ENCODE measurements around the gene KCNQ5.
"Not testable (repeated sequence)": the region's sequence is repeated elsewhere in the genome, so short reads cannot be mapped to it uniquely, and the experiment has no call there.

Gene KCNQ5

DNA sequence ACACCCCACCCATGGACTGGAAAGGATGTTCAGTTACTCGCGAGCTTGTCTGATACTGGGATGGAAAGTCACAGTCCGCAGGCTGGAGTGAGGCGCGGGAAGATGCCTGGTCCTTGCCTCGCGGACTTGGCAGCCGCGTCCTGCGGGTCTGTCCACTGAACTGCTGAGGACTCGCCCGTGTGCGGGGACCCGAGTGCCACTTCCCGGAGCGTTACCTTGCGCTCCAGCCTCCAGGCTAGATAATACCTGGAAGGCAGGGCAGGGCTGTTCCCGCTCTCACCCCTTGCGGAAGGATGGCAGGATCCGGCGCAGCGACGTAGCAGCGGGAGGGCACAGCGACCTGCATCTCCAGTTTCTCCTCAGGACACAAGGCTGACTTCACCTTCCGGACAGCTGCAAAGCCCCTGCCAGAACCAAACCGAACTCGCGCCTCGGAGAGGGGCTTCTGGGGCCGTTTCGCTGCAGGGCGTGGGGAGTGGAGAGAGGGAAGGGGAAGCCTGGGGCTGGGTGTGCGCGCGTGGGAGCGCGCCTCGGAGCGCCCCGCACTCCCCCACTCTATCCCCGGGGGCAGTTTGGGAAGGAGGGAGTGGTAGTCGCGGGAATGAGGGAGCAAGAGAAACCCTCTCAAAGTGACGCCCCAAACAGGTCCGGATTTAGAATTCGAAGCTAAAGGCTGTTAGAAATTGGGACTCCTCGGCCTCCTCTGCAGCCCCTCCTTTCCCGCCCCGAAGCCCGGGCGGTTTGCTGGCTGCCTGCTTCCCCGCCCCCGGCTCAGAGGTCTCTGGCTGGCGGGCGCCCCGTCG lies at the start of gene KCNQ5:
Gene KCNQ5 (plus strand): TSS at position 774 of the 803 bp plus-strand sequence.
- peak; percentile 69 for DNase-seq

DNA sequence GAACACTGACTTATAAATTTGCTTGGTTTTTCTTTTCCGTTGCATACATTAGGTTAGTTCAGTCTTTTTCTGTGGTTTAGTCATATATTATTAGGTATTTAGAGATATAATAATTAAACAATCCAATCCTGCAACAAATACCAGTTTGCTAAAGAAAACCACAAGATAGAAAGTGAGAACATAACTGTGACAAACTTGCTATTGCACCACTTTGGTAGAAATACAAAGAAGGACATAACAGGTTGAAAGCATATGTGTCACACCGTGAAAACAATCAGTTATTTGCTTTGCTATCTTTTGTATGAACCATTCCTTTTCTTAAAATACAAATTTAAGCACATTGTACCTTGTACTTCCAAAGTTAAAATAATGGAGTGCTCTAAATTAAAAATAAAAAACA lies 42.0 kb upstream of the KCNQ5 start:
- DNase-seq: no peak

DNA sequence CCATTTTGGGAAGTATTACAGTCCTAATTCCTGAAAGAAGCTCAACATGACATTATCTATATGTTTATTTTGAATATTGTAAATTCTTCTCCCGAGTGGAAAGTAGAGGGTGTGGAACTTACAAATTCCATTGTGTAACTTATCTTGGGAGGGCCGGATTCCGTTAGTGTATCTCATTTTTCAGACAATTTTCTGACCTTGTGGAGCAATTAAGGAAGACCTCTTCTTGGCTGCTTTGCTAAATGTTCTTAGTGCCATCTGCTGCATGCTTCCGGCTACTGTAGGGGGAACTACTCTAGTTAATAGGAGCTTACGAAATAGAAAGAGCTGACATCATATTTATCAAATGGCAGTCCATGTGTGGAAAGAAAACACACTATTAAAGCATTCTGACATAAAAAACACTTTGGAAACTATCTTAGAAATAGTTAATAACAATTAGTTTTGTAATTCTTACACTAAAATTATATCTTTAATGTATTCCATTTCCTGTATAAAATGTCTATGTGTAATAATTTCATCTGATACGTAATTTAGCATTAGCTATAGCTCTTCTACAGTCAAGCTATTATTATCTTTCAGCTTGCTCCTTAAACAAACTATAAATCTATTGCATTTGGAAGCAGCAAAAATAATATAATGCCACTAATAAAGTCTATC lies 41.5 kb upstream of the KCNQ5 start:
- DNase-seq: peak; percentile 72

DNA sequence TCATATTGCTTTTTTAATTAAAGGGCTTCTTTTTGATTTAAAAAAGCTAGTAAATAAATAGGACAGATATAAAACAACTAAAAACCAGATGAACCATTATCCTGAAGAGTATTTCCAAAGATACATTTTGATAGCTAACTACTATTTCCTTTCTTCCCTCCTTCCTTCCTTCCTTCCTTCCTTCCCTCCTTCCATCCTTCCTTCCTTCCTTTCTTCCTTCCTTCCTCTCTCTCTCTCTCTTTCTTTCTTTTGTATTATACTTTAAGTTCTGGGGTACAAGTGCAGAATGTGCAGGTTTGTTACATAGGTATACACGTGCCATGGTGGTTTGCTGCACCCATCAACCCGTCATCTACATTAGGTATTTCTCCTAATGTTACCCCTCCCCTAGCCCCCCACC lies 40.9 kb upstream of the KCNQ5 start:
- not testable (repeated sequence) for DNase-seq

DNA sequence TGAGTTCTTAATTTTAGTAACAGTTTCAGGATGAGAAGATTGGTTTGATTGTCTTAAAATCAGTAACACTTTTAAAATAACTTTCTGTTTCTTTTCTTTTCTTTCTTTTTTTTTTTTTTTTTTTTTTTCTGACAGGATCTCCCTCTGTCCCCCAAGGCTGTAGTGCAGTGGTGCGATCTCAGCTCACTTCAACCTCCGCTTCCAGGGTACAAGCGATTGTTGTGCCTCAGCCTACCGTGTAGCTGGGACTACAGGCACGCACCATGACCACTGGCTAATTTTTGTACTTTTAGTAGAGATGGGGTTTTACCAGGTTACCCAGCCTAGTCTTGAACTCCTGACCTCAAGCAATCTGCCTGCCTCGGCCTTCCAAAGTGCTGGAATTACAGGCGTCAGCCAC lies 33.7 kb upstream of the KCNQ5 start:
- DNase-seq: no peak

DNA sequence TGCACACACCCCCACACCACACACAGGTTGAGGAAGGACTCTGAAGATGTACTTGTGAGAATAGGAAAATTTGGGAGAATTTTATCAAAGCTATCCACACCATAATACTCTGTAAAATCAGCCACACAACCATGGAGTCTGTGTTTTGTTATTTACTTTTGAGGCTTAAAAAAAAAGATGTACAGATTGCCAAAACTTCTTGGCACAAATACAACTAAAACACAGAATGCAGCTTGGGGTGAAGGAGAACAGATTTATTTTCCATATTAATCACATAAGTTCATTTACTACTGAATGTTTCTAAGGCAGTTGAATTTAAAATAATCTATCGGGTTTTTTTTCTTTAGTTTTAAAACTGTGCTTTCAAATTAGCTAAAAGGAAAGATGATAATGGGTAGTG lies 32.8 kb upstream of the KCNQ5 start:
- DNase-seq: no peak

DNA sequence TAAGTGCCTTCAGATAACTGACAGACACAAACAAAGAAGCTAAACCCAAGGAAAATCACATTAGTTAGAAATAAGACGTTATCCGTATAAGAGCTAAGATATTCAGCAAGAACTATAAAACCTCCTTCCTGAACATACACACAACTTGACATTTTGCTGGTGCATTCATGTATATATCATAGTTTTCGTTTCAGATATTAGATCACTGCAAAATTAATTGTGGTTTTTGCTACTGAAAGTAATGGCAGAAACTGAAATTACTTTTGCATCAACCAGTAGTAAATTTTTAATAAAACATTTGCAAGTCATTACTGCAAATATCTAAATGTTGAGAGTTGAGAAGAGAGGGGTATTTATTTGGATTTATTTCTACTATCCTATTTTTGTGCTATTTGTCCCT lies 26.1 kb upstream of the KCNQ5 start:
- no peak for DNase-seq

DNA sequence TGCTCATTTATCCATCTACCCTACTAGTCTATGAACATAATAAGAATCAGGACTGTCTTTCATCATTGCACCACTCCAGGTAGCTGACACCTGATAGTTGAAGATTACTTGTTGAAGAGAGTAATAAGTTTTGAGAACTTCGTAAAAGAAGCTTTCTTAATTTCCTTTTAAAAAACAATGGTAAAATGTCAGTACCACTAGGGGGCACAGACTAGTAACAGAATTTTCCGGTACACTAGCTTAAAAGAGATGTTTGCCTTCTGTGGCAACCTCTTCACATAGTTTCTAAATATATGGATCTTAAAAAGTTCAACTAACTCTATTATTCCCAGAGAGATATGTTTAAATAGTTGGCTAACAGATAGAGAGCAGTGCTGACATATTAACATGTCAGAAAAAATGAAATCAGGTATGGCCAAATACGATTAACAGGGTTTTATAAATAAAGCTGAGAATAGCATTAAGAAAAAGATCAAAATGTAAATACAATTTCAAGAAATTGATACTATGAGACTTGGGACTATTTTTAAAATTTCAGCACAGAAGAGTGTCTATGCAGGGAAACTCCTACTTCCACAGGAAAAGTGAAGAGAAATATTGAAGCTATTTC lies 5.4 kb upstream of the KCNQ5 start:
- DNase-seq: peak; percentile 39

DNA sequence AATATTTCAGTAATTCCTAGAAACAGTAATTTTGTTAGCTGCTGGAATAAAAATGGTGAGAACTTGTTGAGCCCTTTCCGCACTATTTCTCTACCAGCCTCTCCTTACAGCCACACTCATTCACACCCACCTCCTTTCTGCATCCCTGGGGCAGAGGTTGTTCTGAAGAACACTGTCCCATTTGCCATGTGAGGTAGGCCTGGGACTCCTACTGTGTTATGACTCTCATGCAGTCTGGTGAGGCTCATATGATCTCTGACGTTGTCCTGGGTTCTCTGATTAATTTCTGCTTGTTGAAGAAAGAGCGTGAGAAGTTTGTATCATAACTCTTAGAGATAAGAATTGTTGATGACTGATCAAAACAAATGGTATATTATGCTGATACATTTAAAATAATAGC lies 4.1 kb upstream of the KCNQ5 start:
- no peak for DNase-seq

DNA sequence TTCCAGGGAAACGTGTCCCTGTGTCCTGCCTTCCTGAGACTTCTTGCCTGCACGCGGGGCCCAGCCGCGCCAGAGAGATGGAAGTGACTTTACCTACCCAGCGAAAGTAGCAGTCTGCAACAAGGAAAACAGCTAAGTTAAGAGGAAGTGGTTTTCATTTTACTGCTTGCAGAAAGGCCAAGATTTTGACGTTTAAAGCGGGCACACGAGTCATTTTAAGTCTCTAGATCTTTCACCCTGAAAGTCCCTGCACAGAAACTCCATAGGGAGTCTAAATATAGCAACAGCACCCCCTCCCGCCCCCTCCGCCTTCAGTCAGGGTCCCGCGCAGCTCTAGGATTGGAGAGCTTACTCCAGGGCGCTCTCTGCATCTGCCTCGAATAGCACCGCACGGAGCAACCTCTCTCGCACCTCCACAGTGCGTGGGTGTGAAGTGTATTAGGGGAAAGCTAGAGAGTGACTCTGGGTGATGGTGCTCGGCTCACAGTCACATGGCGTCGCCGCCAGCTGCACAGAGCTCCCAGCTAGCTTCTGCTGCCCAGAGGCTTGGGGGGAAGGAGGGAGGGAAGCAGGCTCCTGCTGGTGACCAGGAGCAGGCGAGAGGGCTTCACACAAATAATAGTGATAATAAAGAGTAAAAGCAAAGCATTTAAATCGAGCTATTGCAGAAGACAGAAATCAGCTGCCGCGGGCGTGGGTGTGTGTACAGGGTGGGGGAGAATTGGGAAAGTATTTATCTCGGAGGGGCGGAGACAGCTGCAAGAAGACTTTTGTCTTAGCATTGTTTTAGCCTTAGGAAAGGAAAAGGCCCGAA lies 1.8 kb upstream of the KCNQ5 start:
- peak; percentile 74 for DNase-seq

DNA sequence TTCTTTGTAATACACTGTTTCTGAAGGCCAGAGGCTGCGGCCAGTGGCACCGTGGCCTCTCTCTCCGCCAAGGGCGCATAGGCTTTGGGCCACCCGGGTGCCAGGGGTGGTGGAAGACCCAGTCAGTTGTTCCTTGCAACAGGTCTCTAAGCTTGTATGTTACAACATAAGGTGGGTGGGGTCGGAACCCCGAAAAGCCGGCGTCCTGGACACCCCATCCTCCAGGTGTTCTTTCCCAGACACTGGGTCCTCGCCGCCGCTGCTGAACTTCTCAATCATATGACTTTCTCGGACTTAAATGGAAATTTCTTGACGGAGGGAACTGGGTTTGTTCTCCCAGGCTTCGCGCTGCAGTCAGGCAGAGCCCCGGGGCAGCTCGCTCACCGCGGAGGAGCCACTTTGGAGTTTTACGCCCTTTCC lies 983 bp upstream of the KCNQ5 start:
- peak; percentile 43 for DNase-seq

DNA sequence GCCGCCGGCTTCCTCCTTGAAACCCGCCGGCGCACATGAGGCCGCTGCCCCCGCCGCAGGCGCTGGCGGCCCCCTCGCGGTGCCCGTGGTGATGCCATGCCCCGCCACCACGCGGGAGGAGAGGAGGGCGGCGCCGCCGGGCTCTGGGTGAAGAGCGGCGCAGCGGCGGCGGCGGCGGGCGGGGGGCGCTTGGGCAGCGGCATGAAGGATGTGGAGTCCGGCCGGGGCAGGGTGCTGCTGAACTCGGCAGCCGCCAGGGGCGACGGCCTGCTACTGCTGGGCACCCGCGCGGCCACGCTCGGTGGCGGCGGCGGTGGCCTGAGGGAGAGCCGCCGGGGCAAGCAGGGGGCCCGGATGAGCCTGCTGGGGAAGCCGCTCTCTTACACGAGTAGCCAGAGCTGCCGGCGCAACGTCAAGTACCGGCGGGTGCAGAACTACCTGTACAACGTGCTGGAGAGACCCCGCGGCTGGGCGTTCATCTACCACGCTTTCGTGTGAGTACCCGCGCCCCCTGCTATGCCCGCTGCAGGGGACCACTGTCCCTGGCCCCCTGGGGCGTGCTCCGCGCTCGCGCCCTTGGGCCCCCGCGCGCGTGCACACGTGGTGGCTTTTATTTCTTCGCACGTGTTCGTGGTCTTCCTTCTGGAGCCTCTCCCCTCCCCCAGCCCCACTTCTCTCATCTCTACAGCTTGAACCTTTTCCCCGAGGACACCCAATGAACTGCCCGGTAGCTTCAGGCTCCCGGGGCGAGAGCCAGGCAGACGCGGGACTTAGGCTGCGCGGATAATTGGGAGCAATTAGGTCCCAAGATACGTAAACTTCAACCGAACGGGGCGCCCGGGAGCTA lies 453 bp downstream of the KCNQ5 start:
- peak; percentile 82 for DNase-seq

DNA sequence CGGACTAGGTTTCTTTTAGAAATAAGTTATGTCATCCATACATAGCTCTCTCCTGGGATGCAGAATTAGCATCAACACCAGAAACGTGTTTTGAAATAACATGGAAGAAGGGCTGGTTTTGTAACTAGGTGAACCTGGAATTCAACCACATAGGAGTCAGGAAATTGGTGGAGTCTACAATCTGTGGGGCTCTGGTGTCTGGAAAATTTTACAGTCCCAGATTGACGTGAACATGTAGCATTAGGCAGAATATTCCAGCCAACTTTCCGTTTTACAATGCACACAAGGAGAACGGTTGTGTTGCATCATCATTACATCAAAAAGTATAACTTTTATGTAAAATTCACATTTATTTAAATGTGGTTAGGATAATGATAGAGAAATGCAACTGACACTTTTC lies 1.9 kb downstream of the KCNQ5 start:
- peak; percentile 21 for DNase-seq

DNA sequence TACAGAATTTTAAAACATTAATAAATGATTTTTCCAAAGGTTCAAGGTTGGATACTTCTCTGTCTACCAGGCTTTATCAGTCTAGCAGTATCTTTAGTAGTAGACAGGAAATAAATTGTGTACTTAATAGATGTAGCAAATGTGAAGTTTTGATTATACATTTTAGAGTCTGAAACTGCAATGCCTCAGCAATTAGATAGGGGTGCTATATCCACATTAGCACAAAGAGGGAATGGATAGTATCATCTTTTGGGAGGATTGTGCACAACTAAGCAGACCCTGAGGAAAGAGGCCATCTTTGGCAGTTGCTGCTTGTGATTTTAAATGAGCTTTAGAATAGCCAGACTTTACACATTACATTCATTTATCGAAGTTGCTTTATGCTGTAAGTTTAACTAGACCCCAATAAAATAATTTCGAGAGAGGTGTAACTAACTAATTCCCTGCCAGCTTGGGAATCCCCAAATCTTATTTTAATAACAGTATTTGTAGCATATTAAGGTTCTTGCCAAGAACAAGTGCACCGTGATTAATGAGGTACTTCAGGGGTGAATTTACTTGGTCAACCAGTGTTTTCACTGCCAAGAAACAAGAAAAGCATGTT lies 2.8 kb downstream of the KCNQ5 start:
- DNase-seq: peak; percentile 66

DNA sequence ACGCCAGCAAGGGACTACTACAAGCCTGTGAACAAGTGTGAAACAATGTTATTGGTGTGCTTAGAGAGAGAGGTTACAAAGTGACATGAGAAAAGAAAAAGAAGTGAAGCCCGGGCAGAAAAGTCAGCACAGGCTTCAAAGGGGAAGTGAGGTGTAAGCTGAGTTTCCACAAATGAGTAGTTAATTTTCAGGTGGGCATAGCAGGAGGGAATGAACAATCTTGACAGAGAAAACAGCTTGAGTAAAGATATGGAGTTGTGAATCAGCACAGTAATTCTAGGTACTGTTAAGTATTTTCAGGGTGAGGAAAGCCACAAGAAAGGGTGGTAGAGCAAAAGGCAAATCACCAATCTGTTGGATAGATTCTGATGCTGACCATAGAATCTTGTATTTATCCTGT lies 4.3 kb downstream of the KCNQ5 start:
- DNase-seq: no peak

DNA sequence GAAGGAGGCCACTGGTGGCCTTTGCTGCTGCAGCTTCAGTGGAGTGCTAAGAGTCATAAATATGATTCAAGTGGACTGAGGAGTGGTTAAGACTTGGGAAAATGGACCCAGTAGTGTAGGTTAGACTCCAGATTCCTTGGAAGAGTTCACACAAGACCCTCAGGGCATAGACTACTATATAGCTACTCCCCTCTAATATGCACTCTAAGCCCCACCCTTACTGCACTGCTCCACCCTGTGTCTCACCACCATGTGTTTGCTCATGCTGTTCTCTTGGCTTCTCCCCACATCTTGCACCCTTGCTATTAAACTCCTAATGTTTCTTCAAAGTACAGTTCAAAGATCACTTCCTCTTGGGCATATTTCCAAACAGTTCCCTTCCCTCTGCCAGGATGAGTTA lies 5.7 kb downstream of the KCNQ5 start:
- DNase-seq: peak; percentile 58

DNA sequence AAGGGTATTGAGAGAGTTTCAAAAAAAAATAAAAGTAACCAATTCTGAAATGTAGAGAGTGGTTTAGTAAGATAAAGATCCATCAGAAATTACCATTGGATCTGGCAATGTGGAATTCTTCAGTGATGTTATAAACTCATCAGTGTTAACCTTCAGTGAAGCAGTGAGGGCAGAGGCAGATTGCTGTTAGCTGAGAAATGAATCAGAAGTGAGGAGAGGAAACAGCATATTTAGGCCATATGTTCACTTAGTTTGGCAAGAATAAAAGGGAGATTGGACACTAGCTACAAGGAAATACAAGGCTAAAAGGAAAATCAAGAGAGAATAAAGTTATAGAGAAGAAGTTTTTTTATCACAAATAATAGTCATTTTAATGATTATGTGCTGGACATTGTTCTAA lies 9.6 kb downstream of the KCNQ5 start:
- no peak for DNase-seq

DNA sequence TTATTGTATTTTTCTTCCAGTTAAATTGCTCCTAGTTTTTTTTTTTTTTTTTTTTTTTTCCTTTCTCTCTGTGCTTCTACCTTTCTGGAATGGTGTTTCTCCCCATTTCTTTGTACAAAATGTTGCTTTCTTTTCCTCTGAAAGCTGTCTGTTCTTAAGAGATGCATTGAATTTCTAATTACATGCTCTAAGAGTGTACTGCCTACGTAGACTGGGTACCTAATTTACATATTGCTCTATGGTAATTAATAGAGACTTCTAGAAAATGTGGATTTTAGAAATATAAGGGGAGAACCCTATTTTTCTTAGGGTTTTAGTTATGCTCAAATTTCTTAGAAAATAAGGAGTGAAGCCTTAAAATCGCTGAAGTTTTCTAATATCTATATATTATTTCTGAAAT lies 13.8 kb downstream of the KCNQ5 start:
- DNase-seq: no peak

DNA sequence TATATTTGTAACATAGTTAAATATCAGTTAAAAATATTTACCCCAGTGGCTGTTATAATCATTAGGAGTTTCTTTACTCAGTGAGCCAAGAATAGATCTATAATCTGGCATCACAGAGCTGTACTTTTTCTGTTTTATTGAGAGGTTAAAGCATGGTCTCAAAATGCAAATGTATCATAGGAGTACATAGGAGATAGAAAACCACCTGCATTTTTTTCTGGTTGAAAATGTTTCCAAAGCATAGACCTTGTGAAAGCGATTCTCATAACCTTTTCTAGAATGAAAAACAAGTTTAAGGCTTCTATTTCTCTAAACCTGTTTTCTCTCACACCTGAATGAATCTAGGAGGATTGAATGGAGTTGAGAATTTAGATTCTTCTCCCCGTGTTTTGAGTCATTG lies 14.4 kb downstream of the KCNQ5 start:
- no peak for DNase-seq

DNA sequence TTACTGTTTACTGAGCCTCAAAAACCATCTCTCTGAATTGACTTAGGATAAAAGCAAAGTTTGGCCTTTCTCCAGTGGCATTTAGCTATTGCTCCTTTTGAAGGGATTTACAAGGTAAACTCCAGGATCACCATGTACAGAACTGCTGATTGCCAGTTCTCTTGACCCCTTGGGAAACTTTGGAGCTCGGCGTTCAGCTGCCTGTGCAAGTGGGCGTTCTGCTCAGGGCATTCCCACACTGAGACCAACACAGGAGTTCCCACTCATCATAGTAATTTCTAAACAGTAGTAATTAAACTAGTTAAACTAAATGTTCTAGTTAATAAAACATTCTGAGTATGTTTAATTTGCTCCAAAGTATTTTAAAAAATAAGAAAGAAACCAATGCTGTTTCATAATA lies 14.9 kb downstream of the KCNQ5 start:
- no peak for DNase-seq

DNA sequence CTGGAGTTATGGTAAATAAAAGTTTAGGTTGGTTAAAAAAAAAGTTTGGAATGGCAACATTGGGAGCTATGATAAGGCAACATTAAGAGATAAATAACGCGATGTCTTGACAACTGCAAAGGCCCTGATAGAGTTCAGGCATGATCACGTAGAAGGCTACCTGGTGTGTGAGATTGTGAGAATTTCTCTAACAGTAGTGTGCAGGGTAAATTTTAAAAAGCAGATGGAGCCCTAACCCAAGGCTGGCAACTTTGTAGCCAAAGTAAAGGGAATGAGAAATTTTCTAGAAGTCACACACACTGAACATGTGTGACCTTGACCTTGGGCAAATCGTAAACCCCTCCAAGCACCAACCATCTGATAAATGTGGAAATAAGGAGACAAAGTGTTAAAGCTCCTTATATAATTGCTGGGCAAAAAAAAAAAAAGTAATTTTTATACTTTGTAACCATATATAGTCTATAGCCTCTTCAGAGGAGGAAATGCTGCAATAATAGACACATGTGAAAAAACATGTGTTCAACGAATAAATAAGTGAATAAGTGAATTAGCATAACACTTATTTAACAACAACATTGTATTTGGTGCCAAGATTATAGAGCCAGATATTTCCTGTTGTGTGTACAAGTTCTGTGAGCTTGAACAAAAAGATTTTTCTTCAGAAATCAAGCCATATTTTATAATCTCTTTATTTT lies 18.2 kb downstream of the KCNQ5 start:
- no peak for DNase-seq

DNA sequence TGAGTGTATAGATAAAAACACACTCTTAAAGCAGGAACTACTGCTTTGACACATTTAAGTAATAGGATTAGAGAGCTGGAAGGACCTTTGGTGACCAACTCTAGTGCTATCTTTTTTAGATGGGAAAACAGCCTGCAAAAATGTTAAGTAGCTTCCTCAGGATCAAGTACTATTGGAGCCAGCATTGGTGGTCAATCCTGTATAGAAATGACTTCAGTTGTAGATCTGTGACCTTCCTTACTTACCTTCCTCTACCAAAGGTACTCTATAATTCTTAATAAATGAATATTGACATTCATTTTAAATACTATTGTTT lies 18.7 kb downstream of the KCNQ5 start:
- DNase-seq: no peak
